Naive thymus-derived CD4-positive, alpha-beta T cell (primary cell): Measurements from ENCODE around the gene ZNF488. TPM values are rescaled to one million over a fixed set of nuclear protein-coding genes. Genes with fewer than 3 reads are reported as not detected.
A peak's percentile ranks its signal among the peaks of the same experiment; 100 is the strongest.
"Not testable (repeated sequence)": the region's sequence is repeated elsewhere in the genome, so short reads cannot be mapped to it uniquely, and the experiment has no call there.

ENCODE experiments used
- ATAC-seq: fragments of 150-1000 bp; cut with Tn5 transposase; 2 replicates; pipeline ENCODE4 v1.10.0; 2021; ENCODE audit warnings: mild to moderate bottlenecking, moderate library complexity
- CTCF ChIA-PET: fragments of 350-600 bp; sonication (Branson Sonifier 250); formaldehyde crosslinking; loops from one replicate; lab custom pipeline; 2021; ENCODE audit warnings: antibody characterized with exemption; lab: Charles Lee
- POLR2A ChIA-PET: fragments of 350-600 bp; sonication (Branson Sonifier 250); formaldehyde crosslinking; loops from one replicate; lab custom pipeline; 2021; ENCODE audit warnings: antibody characterized with exemption, inconsistent platforms; lab: Charles Lee
- DNase-seq, 9 donors: peaks; one replicate each; pipeline versions ENCODE4 v3.0.0 to v3.0.0-alpha.2; 2020 to 2022; ENCODE audit warnings: mixed read lengths in 1 of 9
- H3K27ac ChIP-seq: one replicate; pipeline ENCODE4 v1.7.0; 2013; ENCODE audit warnings: mild to moderate bottlenecking, low read depth, low read length, moderate library complexity
- H3K27me3 ChIP-seq, 2 donors: one replicate each; pipeline ENCODE4 v1.7.0; 2013; ENCODE audit warnings: low read length in 2 of 2, mild to moderate bottlenecking in 2 of 2, moderate library complexity in 2 of 2; ENCODE audit not compliant: control insufficient read depth in 2 of 2, insufficient read depth in 2 of 2
- H3K36me3 ChIP-seq, 3 experiments: 1 replicate in 2 of 3; 2 replicates in 1 of 3; pipeline ENCODE4 v1.7.0; 2013; ENCODE audit warnings: low read length in 3 of 3, mild to moderate bottlenecking in 3 of 3, moderate library complexity in 1 of 3; ENCODE audit not compliant: insufficient read depth in 3 of 3, control insufficient read depth in 2 of 3
- H3K4me1 ChIP-seq, 2 donors: one replicate each; pipeline ENCODE4 v1.7.0; 2013; ENCODE audit warnings: low read length in 2 of 2, mild to moderate bottlenecking in 2 of 2, moderate library complexity in 1 of 2; ENCODE audit not compliant: control insufficient read depth in 2 of 2, insufficient read depth in 2 of 2
- H3K4me3 ChIP-seq: 2 replicates; pipeline ENCODE4 v1.7.0; 2013; ENCODE audit warnings: mild to moderate bottlenecking, low read length
- H3K9me3 ChIP-seq, 3 experiments: 1 replicate in 2 of 3; 2 replicates in 1 of 3; pipeline ENCODE4 v1.7.0; 2013; ENCODE audit warnings: low read length in 3 of 3; ENCODE audit not compliant: control insufficient read depth in 2 of 3
- H3K27ac Mint-ChIP-seq, 9 donors: one replicate each; pipeline ENCODE4 v1.8.0; 2020 to 2022; ENCODE audit warnings: mixed read lengths in 9 of 9, mild to moderate bottlenecking in 8 of 9, moderate library complexity in 5 of 9, inconsistent platforms in 2 of 9
- H3K27me3 Mint-ChIP-seq, 5 donors: one replicate each; pipeline ENCODE4 v1.8.0; 2021 to 2022; ENCODE audit warnings: mixed read lengths in 5 of 5, mild to moderate bottlenecking in 1 of 5
- H3K36me3 Mint-ChIP-seq, 5 donors: one replicate each; pipeline ENCODE4 v1.8.0; 2020 to 2022; ENCODE audit warnings: mixed read lengths in 5 of 5, mild to moderate bottlenecking in 3 of 5, inconsistent platforms in 1 of 5
- H3K4me1 Mint-ChIP-seq, 7 donors: one replicate each; pipeline ENCODE4 v1.8.0; 2020 to 2022; ENCODE audit warnings: mixed read lengths in 7 of 7, mild to moderate bottlenecking in 3 of 7, inconsistent platforms in 1 of 7
- H3K4me3 Mint-ChIP-seq, 10 donors: one replicate each; pipeline ENCODE4 v1.8.0; 2020 to 2022; ENCODE audit warnings: mild to moderate bottlenecking in 10 of 10, mixed read lengths in 10 of 10, moderate library complexity in 6 of 10, inconsistent platforms in 2 of 10
- H3K9me3 Mint-ChIP-seq, 11 donors: one replicate each; pipeline ENCODE4 v1.8.0; 2020 to 2022; ENCODE audit warnings: mixed read lengths in 11 of 11, mild to moderate bottlenecking in 4 of 11, inconsistent platforms in 1 of 11, moderate library complexity in 1 of 11
- intact Hi-C, 2 donors: fragments of 100-400 bp; cut with micrococcal nuclease; formaldehyde crosslinking; loops; one replicate each; pipeline ENCODE4 v1.15.1; 2023
- polyA plus RNA-seq, 2 donors: library from polyadenylated mRNA; unstranded; fragments of 300-500 nt; fragmentation: Illumina TruSeq; gene quantifications; one replicate each; pipeline ENCODE4 v1.2.3, GENCODE V29; 2021
- total RNA-seq, 6 experiments: library from RNA in 5 of 6; stranded (reverse) in 5 of 6; gene quantifications; 1 replicate in 5 of 6; 2 replicates in 1 of 6; pipeline ENCODE4 v1.2.3 and lab custom pipeline; 2021 to 2026

ZNF488 gene
- total and polyA plus RNA-seq, 7 experiments from 2014 or later = 0.12 TPM; not detected in 6

DNA sequence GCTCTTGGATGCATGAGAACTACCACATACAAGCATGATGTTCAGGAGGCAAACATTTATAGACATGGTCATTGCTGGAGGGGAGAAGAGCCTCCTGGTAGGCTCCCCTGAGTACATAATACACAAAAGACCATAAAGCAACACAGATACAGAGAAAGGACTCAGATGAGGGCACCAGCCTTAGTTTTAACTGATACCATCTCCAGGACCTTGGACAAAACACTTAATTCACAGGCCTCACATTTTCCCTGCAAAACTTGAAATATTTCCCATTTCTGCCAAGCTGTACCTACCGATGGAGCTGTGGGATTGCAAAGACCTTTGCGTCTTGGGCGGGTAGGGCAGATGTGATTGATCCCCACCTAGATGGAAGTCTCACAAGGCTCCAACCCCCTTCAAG, 16.7 kb upstream of the ZNF488 start:
- POLR2A ChIA-PET = no interaction called here
- Mint-ChIP-seq H3K9me3 (peaks cover 0 to 3% (median 0%) of the 10 kb centered on the region in 11 donors), H3K27me3 (peaks cover 17 to 30% (median 25%) of the 10 kb centered on the region in 5 donors), H3K27ac (no peak overlapping the region), H3K4me1 (peaks cover 0 to 1% (median 0%) of the 10 kb centered on the region in 7 donors), H3K36me3 (no peaks in the 10 kb centered on the region), H3K4me3 (no peak overlapping the region)
- Histone ChIP-seq H3K36me3 (no peaks in the 10 kb centered on the region), H3K27ac (no peak overlapping the region), H3K9me3 (no peaks in the 10 kb centered on the region), H3K27me3 (no peaks in the 10 kb centered on the region), H3K4me3 (no peak overlapping the region), H3K4me1 (no peaks in the 10 kb centered on the region)
- DNase-seq = no peak
- ATAC-seq = no peak
- CTCF ChIA-PET = no interaction called here
- intact Hi-C loops = no loop called here

GRCh38 chr10:47400251-47400650, 16.2 kb upstream of the ZNF488 start:
- H3K9me3 Mint-ChIP-seq = peaks cover 0 to 3% (median 0%) of the 10 kb centered on the region in 11 donors
- Histone ChIP-seq H3K9me3 (no peaks in the 10 kb centered on the region), H3K36me3 (no peaks in the 10 kb centered on the region), H3K4me1 (no peaks in the 10 kb centered on the region), H3K27ac (no peak overlapping the region), H3K4me3 (no peak overlapping the region), H3K27me3 (no peaks in the 10 kb centered on the region)
- H3K27ac Mint-ChIP-seq = no peak overlapping the region
- ChIA-PET CTCF (no interaction called here), POLR2A (no interaction called here)
- DNase-seq (no peak), ATAC-seq (no peak)
- no peaks in the 10 kb centered on the region for H3K36me3 Mint-ChIP-seq
- intact Hi-C loops = no loop called here
- peaks cover 22 to 36% (median 30%) of the 10 kb centered on the region in 5 donors for H3K27me3 Mint-ChIP-seq
- H3K4me3 Mint-ChIP-seq = no peak overlapping the region
- peaks cover 0 to 1% (median 0%) of the 10 kb centered on the region in 7 donors for H3K4me1 Mint-ChIP-seq

DNA sequence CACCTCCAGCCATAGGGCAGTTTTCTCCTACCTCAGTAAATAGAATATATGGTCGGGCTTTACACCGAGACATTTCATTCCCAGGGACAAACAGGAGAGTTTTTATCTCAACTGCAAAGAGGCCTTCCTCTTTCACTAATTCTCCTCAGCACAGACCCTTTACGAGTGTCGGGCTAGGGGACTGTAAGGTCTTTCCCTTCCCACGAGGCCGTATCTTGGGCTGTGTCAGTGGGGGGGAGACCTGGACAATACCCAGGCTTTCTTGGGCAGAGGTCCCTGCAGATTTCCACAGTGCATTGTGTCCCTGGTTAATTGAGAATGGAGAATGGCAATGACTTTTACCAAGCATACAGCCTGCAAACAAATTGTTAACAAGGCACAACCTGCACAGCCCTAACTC, 13.2 kb upstream of the ZNF488 start:
- Mint-ChIP-seq H3K4me3 (no peak overlapping the region), H3K9me3 (peaks cover 0 to 3% (median 0%) of the 10 kb centered on the region in 11 donors), H3K27me3 (peaks cover 22 to 50% (median 45%) of the 10 kb centered on the region in 5 donors), H3K36me3 (no peaks in the 10 kb centered on the region), H3K27ac (no peak overlapping the region), H3K4me1 (no peaks in the 10 kb centered on the region)
- H3K9me3 ChIP-seq = no peaks in the 10 kb centered on the region
- no peak overlapping the region for H3K27ac ChIP-seq
- ATAC-seq = no peak
- intact Hi-C loops = no loop called here
- ChIA-PET CTCF (no interaction called here), POLR2A (no interaction called here)
- no peaks in the 10 kb centered on the region for H3K27me3 ChIP-seq
- H3K36me3 ChIP-seq = no peaks in the 10 kb centered on the region
- H3K4me3 ChIP-seq = no peak overlapping the region
- no peaks in the 10 kb centered on the region for H3K4me1 ChIP-seq
- no peak for DNase-seq

DNA sequence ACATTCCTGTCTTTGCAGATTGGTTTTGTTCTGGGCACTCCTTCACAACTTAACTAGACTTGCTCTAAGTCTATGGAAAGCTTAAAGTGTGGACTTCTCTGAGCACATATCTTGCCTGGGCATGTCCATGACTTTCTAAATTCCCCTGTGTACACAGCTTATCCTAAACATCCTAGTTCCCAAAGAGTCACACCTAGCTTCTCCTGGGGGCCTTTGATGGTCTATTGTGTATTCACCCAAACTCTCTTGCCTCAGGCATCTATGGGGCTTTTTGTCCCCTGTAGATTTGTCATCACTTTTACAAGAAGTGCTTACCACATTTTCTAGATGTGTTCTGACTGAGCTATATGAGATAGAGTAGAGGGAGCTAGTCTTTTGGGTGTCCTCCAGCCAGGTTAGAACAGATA, 12.2 kb upstream of the ZNF488 start:
- ChIA-PET CTCF (interaction anchor here (0.9 kb wide), 1 partner anchor 372 kb away, joined by 3 read pairs; no protein-coding TSS in a partner anchor), POLR2A (no interaction called here)
- ATAC-seq (no peak), DNase-seq (peak in 1 of 9 donors; percentile 7)
- intact Hi-C loops = no loop called here
- no peaks in the 10 kb centered on the region for H3K27me3 ChIP-seq
- H3K4me1 ChIP-seq = no peaks in the 10 kb centered on the region
- Mint-ChIP-seq H3K36me3 (no peaks in the 10 kb centered on the region), H3K27me3 (peaks cover 24 to 54% (median 48%) of the 10 kb centered on the region in 5 donors), H3K4me3 (no peak overlapping the region), H3K9me3 (peaks cover 0 to 3% (median 0%) of the 10 kb centered on the region in 11 donors), H3K4me1 (no peaks in the 10 kb centered on the region), H3K27ac (no peak overlapping the region)
- H3K27ac ChIP-seq = no peak overlapping the region
- H3K36me3 ChIP-seq = no peaks in the 10 kb centered on the region
- no peak overlapping the region for H3K4me3 ChIP-seq
- no peaks in the 10 kb centered on the region for H3K9me3 ChIP-seq

DNA sequence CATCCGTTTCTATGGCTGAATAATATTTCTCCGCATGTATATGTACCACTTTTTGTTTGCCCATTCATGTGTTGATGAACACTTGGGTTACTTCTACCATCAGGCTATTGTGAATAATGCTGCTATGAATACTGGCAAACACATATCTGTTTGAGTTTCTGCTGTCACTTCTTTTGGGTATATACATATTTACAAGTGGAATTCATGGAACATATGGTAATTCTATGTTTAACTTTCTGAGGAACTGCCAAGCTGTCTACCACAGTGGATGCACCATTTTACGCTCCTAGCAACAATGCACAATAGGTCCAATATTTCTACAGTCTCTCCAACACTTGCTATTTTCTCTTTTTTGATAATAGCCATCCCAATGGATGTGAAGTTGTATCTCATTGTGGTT, 5.5 kb upstream of the ZNF488 start:
- ATAC-seq (no peak), DNase-seq (no peak)
- H3K4me1 ChIP-seq = no peaks in the 10 kb centered on the region
- intact Hi-C loops = no loop called here
- no peaks in the 10 kb centered on the region for H3K36me3 ChIP-seq
- H3K27me3 ChIP-seq = no peaks in the 10 kb centered on the region
- H3K4me3 Mint-ChIP-seq = no peak overlapping the region
- peaks cover 0 to 4% (median 0%) of the 10 kb centered on the region in 5 donors for H3K36me3 Mint-ChIP-seq
- no peak overlapping the region for H3K27ac Mint-ChIP-seq
- H3K27ac ChIP-seq = no peak overlapping the region
- H3K9me3 ChIP-seq = no peaks in the 10 kb centered on the region
- H3K4me3 ChIP-seq = no peak overlapping the region
- POLR2A ChIA-PET = no interaction called here
- peaks cover 18 to 57% (median 34%) of the 10 kb centered on the region in 5 donors for H3K27me3 Mint-ChIP-seq
- CTCF ChIA-PET = no interaction called here
- peaks cover 4 to 5% (median 4%) of the 10 kb centered on the region in 7 donors for H3K4me1 Mint-ChIP-seq
- H3K9me3 Mint-ChIP-seq = peaks cover 0 to 12% (median 0%) of the 10 kb centered on the region in 11 donors

DNA sequence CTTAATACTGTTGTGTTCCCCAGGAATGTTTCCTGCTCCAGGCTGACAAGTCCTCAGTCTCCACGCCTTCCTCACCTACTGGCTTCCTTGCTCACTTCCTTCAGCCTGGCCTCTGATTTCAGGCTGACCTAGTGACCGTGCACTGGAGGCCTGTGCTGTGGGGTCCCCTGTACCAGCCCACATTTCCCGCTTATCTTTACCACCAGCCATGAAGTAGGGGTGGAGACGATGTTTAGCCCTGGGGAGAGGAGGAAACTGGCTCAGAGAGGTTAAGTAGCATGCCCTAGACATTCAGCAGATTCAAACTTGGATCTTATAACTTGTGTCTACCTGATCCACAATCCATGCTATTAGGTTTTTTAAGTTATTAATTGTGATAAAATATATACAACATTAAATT, 4.8 kb upstream of the ZNF488 start:
- intact Hi-C loops = no loop called here

DNA sequence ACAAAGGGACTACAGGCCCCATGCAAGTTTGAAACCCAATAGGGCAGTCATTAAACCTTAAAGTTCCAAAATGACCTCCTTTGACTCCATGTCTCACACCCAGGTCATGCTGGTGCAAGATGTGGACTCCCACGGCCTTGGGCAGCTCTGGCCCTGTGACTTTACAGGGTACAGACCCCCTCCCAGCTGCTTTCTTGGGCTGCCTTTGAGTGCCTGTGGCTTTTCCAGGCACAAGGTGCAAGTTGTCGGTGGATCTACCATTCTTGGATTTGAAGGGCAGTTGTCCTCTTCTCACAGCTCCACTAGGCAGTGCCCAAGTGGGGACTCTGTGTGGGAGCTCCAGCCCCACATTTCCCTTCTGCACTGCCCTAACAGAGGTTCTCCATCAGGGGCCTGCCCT, 2.0 kb upstream of the ZNF488 start:
- H3K27ac Mint-ChIP-seq = peak overlapping the region in 1 of 9 donors; percentile 58
- POLR2A ChIA-PET, H3K27ac ChIP-seq, H3K4me3 ChIP-seq, H3K9me3 ChIP-seq, H3K27me3 ChIP-seq, ATAC-seq, H3K4me1 ChIP-seq, intact Hi-C loops, CTCF ChIA-PET, H3K36me3 ChIP-seq, H3K36me3 Mint-ChIP-seq: not testable (repeated sequence)
- peaks cover 17 to 57% (median 35%) of the 10 kb centered on the region in 5 donors for H3K27me3 Mint-ChIP-seq
- H3K4me1 Mint-ChIP-seq = peaks cover 10 to 13% (median 12%) of the 10 kb centered on the region in 7 donors
- H3K4me3 Mint-ChIP-seq = peak overlapping the region in 5 of 10 donors; percentile 30 to 65 (median 38)
- DNase-seq = peak in 1 of 9 donors; percentile 13
- H3K9me3 Mint-ChIP-seq = peaks cover 0 to 12% (median 0%) of the 10 kb centered on the region in 11 donors

More for the DNA sequence above, 4.8 kb upstream of the ZNF488 start:
- H3K36me3 Mint-ChIP-seq = peaks cover 0 to 4% (median 0%) of the 10 kb centered on the region in 5 donors
- H3K27ac ChIP-seq = no peak overlapping the region
- H3K27ac Mint-ChIP-seq = no peak overlapping the region
- H3K9me3 ChIP-seq = no peaks in the 10 kb centered on the region
- H3K27me3 Mint-ChIP-seq = peaks cover 12 to 52% (median 32%) of the 10 kb centered on the region in 5 donors
- ATAC-seq (no peak), DNase-seq (no peak)
- H3K36me3 ChIP-seq = peaks cover 0 to 4% (median 0%) of the 10 kb centered on the region in 3 experiments
- no peak overlapping the region for H3K4me3 ChIP-seq
- ChIA-PET CTCF (no interaction called here), POLR2A (no interaction called here)
- no peak overlapping the region for H3K4me3 Mint-ChIP-seq
- H3K9me3 Mint-ChIP-seq = peaks cover 0 to 12% (median 0%) of the 10 kb centered on the region in 11 donors
- no peaks in the 10 kb centered on the region for H3K27me3 ChIP-seq
- peaks cover 0 to 2% of the 10 kb centered on the region in 2 donors for H3K4me1 ChIP-seq
- peaks cover 5 to 7% (median 6%) of the 10 kb centered on the region in 7 donors for H3K4me1 Mint-ChIP-seq
